GM18909 (cell line): ENCODE data around the gene CDK4.

Source experiments
- ATAC-seq: cut with Tn5 transposase; IDR thresholded peaks from one replicate; pipeline ENCODE4 v1.9.1; 2021; ENCODE audit warnings: mild to moderate bottlenecking; ENCODE audit not compliant: unreplicated experiment, poor library complexity

The CDK4 gene

DNA sequence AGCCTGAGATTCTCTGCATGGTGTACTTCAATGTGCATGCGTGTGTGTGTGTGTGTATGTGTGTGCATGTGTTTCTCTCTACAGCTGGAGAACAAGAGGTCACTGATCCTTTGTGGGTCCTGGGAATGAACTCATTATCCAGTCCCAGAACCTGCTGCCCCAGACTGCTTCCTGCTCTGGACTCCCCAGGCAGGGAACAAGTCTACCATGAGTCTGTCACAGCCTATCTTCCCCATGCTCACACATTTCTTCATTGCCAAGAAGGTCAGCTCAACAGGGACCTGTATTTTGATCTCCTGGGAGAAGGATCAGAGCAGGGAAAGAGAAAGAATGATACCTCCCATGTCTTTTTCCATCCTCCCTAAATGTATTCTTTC is 10.7 kb downstream of the CDK4 start:
- ATAC-seq = no peak

GRCh38 chr12:57740656-57741412 is 11.3 kb downstream of the CDK4 start:
- peak; percentile 56 for ATAC-seq

DNA sequence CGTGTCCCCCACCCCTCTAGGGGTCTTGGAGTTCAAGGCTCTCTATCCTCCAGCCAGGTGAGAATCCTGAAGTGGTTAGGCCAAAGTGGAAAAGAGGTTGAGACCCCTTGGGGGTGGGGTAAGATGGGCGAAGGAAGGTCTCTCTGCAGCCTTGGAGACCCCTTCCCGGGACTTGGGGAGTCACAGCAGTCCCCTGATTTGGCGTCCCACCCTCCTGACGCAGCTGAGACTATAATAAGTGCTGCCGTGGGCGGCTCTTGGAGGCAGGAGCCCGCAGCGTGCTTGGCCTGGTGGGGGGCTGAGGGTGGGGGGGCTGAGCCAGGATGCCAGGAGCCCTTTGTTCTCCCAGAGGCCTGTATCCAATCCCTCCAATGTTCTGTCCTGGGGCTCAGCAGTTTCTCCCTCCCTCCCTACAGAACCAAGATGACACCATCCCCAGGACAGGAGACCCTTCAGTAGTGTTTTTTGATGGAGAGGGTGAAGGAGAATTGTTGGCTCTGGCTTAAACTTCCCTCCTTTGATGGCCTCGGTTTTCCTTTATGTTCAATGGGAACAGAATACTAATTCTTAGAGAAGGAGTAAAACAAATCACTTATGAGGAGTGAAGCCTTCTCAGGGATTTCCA is 12.1 kb downstream of the CDK4 start:
- no peak for ATAC-seq

DNA sequence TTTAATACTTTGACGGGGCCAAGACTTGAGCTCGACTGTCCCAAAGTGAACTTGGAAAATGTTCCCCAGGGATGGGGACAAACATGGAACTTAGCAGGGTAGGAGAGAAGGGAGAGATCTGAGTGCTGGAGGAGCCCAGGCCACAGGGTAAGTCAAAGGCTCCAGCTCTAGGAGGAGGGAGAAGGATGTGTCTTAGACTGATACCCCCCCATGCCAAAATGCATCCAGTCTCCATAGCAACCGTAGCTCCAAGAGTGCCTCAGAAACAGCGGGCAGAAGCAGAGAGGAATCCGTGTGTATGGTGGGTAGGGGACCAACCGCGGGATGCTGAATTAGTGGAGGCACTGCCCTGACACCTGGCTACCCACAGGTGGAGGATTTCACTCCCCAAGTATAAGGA is 12.7 kb downstream of the CDK4 start:
- no peak for ATAC-seq

- ATAC-seq = no peak
Observed at GRCh38 chr12:57738661-57739237, 13.4 kb downstream of the CDK4 start, which contains the start of gene AGAP2. Gene AGAP2, minus strand, starts transcription at chr12:57738742. Its CDS starts 496 bp downstream, at chr12:57738246.

DNA sequence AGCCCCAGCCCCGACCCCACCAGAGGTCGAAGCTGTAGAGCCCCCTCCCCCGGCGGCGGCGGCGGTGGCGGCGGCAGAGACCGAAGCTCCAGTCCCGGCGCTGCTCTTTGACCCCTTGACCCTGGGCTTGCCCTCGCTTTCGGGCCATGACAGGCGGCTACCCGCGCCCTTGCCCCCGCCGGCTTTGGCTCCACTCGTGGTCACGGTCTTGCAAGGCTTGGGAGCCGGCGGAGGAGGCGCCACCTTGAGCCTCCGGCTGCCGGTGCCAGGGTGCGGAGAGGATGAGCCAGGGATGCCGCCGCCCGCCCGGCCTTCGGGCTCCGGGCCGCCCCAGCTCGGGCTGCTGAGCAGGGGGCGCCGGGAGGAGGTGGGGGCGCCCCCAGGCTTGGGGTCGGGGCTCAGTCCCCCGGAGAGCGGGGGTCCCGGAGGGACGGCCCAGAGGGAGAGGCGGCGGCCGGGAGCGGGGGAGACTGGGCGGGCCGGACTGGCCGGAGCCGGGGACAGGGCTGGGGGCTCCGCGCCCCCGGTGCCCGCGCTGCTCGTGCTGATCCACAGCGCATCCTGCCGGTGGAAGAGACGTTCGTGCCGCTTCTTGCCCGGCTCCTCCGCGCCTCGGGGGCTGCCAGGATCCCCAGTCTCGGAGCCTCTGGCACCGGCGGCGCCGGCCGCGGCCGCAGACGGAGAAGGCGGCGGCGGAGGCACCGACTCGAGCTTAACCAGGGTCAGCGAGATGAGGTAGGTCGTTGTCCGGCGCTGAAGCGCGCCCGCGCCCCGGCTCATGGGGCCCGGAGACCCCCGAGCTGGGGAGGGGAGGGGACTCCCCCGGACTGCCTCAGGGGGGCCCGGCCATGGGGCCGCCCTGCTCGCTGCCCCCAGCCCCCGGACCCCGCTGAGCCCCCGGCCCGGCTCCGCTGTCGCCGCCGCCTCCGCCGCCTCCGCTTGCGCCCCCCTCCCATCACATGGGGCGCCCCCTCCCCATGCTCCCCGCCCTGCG is 14.3 kb downstream of the CDK4 start:
- ATAC-seq = no peak

DNA sequence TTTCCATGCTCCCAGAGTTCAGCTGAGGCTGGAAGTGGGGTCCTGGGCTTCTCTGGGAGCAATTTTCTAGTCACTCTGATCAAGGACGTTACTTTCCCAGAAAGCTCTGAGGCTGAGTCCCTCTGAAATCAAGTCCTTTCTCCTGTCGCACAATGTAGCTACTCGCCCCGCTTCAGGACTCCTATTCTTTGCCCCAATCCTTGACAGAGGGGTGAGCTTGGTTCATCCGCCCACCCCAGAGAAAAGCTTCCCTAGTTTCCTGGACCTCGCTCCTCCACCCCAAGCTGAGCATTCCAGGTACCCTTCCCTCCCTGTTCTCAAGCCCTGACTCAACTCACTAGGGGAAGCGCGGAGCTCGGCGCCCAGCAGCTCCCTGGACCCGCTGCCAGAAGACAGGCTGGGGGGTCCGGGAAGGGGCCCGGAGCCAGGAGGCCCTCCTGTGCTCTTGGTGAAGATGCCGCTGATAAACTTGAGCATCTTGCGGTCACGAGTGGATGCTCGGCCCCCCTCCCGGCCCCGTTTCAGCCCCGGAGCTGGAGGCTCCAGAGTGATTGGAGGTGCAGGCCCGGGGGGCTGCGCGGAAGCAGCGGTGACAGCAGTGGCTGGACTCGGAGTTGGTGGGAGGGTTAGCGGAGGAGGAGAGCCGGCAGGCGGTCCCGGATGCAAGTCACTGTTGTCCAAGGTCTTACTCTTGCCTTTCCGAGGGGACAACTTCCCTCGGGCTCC is 15.2 kb downstream of the CDK4 start:
- ATAC-seq = no peak

- ATAC-seq = no peak
Observed at GRCh38 chr12:57735952-57736740, 16.0 kb downstream of the CDK4 start.

- no peak for ATAC-seq
Observed at GRCh38 chr12:57735198-57735855, 16.8 kb downstream of the CDK4 start.

DNA sequence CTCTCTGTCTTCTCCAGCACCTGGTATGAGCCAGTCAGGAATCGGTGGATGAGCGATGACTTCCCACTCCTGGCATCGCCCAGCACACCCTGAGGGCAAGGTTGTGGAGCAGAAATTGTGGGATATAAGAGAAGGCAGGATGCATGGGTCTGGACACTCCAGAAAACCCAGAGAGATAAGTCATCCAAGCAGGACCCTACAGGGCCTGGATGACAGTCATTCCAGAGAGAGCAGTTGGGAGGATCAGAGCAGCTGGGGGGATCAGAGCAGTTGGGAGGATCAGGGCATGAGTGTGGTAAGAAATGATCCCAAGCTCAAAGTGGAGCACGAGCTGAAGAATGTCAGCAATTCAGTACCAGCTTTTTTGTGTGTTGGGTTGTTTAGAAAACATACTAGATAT is 17.5 kb downstream of the CDK4 start:
- no peak for ATAC-seq

- no peak for ATAC-seq
Observed at GRCh38 chr12:57733928-57734327, 18.2 kb downstream of the CDK4 start.

DNA sequence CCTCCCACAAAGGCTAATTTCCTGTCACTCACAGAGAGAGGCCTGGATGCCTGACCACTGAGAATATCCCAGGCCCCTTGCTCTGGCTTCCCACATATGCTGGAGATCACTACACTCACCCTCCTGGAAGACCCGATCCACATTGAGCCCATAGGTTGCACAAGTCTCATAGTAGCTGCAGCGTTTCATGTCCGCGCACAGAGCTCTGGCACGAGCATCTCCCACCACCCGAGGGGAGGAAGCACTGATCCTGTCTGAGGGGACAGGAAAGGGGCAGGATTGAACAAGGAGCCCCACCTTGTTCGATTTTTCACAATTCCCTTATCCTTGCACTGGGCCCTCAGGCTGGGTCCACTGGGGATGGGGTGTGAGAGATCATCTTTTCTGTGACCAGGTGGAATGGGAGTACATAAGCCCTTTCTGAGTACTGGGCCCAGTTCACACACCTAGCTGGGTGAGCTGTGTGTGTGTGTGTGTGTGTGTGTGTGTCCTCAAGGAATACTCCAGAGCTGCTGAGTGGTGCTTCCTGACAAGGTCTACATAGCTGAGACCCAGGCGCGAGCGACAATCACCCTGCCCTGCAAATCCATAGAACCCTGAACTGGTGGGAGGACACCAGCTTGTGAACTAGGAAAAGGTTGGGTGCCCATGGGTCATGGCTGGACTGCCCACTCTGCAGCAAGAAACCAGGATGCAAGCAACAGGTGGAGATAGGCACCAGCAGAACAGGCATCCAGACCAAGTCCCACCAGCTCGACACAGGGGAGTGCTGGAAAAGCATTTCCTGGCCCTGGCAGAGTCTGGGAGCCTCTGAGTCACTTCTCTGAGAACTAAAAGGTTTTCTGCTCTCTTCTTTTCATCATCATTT is 19.1 kb downstream of the CDK4 start:
- no peak for ATAC-seq

DNA sequence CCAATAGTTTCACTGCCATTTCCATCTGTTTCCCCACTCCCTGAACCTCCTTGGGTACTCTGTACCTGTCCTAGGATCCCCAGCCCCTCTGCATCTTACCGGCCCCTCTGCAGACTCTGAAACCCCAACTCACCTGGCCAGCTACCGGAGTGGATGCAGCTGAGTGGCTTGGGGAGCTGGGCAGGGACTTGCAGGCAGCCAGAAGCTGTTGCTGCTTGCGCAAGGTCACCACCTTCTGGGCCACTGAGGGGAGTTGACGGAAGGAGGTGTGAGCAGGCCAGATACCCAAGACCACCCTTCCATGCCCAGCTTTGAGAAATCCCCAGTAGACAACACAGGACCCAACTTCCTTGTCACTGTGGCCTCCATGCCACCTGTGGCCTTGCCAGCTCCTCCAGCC is 19.8 kb downstream of the CDK4 start:
- no peak for ATAC-seq

DNA sequence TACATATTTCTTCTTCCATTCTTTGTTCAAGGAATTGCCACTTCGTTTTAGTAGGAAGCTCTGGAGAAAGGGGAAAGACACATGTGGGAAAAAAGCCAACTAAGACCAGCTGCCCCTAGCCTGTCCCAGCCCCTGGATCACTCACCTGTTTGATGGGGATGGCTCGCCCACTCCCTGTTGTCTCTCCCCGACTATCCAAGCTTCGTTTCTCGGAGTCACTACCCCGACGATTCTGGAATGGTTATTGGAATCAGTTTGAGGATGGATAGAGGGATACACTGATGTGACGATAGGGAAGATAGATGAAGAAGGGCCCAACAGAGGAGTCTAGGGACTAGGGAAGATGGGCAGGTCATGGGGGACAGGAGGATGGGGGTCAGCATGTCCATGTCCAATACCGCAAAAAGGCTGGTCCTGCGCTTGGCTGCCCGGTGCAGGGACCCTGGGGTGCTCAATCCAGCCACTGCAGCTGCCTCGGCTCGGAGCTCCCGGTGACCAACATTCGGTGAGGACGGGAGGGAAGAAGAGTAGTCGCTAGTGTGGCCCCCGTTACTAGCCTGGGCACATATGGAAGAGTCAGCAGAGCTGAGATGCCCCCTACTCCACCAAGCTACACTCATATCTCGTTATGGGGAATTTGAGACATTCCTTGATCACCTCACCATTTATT is 20.6 kb downstream of the CDK4 start:
- no peak for ATAC-seq

GRCh38 chr12:57730336-57731067 is 21.6 kb downstream of the CDK4 start:
- ATAC-seq = no peak

DNA sequence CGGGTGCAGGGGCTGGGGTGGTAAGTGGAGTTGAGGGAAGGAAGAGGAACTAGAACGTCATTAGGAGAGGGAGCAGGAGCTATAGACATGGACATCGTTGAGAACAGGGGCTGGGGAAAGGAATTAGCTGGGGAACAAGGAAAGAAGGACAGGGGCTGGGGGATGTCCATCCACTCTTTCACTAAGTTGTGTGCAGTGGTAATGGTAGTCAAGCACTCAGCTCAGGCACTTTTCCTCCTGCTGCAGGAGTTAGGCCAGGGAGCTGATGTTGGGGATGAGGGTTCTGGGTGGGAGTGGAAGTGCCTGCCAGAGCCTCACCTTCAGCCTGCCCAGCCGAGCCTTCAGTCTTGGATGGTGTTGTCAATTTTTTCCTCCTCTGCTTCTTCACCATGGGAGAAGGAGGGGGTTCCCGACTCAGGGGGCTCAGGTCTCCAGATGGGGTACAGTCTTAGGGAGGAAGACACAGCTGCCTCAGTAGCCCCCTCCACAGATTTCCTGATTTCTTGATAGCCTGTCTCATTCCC is 22.7 kb downstream of the CDK4 start:
- no peak for ATAC-seq
